HG02943 (cell line): ENCODE data around the gene MED31.
"Not testable (repeated sequence)": the region's sequence is repeated elsewhere in the genome, so short reads cannot be mapped to it uniquely, and the experiment has no call there.

Experiments used
- ATAC-seq: cut with Tn5 transposase; IDR thresholded peaks from one replicate; pipeline ENCODE4 v1.9.1; 2021; ENCODE audit warnings: mild to moderate bottlenecking, low read depth, moderate library complexity; ENCODE audit not compliant: unreplicated experiment

The MED31 gene

GRCh38 chr17:6656797-6657632 lies 5.6 kb upstream of the MED31 start:
- ATAC-seq: not testable (repeated sequence)

- not testable (repeated sequence) for ATAC-seq
Measured at GRCh38 chr17:6655732-6656361, 4.4 kb upstream of the MED31 start.

DNA sequence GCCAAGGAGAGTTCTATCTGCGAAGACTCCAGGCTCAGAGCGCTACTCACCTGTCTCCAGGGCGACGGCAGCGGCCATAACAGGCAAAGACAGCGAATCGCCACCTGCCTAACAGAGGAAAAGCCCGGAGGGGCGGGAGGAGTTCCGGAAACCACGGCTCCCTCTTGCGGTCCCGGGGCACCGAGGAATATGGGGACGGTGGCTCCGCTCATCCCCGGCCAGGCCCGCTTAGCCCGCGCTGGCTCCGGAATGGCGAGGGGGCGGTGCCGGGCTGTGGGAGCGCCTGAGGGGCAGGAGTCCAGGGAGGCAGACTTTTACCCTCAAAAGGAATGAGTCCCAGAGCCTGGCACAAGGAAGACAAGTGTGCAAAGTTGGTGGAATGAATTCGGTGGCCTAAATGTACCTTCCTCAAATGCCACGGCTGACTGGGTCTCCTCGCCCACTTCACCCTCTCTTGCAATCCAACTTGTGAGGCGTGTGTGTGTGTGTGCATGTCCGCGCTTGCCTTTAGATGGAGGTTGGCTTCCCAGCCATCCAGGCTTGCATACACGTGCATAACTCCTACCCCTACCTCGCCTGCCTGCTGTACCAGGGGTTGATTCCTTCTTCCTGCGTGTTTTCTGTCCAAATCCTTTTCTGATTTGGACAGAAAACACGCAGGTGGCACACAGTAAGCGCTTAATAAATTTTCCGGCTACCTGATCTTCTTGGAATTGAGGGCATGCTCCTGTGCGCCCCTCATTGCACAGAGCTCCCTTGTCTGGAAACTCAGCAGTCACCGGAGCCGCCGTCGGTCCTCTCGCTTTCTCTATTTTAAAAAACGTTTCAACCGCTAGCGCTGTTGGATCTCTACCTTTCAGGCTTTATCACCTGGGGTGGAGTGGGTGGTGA lies 3.7 kb upstream of the MED31 start:
- ATAC-seq: no peak

- ATAC-seq: peak; percentile 19
Measured at GRCh38 chr17:6651919-6652452, 581 bp upstream of the MED31 start.

- no peak for ATAC-seq
Measured at GRCh38 chr17:6648181-6648580, 3.2 kb downstream of the MED31 start.

GRCh38 chr17:6643451-6644125 lies 7.8 kb downstream of the MED31 start:
- no peak for ATAC-seq

- no peak for ATAC-seq
Measured at GRCh38 chr17:6642592-6642991, 8.8 kb downstream of the MED31 start.

GRCh38 chr17:6641247-6641863 lies 10.1 kb downstream of the MED31 start:
- ATAC-seq: peak; percentile 17

- ATAC-seq: peak; percentile 86
Measured at GRCh38 chr17:6640536-6641246, 10.7 kb downstream of the MED31 start, which contains the start of the genes KIAA0753 and TXNDC17. Gene KIAA0753 (minus strand): TSS chr17:6640711. CDS start chr17:6635103, 5,608 bp downstream. Gene TXNDC17 (plus strand): TSS chr17:6641060. CDS start chr17:6641083, 23 bp downstream.

DNA sequence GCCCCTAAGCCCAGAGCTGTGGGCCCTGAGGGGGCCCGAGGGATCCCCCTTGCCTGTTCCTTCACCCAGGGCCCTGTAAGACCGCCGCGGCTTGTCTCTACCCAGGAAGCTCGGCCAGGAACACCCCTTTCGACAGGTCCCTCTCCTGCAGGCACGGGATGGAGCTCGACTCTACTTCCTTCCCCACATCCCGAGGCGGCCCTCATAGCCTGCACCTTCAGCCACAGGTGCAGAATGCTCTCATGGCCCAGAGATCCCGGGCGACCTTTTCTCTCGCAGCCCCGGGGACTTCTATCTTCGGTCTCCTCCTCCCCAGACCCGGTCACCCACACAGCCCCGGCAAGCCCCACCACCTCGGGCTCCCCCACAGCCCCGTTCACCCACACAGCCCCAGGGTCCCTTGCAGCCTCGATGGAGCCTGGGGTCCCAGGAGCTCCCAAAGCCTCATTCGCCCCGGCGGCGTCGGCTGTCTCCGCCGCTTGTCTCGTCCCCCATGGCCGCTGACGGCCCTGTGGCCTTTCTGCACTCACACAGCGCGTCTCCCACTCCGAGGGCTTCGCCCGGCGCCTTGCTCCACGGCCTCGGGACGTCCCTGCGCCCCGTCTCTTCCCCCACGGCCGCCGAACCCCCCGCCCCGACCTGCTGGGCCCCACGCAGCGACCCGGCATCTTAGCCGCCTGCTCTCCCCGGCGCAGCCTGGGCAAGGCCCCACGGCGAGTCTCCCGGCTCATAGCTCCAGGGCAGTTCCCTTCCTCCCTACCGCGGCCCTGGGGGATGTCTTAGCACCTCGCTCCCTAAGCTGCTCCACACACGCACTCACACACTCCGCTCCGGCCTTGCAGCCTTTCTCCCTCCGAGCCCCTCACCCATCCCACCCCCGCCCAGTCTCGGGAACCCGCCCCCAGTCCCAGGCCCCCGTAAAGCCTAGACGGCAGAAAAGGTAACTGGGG lies 11.5 kb downstream of the MED31 start:
- ATAC-seq: peak; percentile 9

GRCh38 chr17:6639014-6639585 lies 12.3 kb downstream of the MED31 start:
- no peak for ATAC-seq

DNA sequence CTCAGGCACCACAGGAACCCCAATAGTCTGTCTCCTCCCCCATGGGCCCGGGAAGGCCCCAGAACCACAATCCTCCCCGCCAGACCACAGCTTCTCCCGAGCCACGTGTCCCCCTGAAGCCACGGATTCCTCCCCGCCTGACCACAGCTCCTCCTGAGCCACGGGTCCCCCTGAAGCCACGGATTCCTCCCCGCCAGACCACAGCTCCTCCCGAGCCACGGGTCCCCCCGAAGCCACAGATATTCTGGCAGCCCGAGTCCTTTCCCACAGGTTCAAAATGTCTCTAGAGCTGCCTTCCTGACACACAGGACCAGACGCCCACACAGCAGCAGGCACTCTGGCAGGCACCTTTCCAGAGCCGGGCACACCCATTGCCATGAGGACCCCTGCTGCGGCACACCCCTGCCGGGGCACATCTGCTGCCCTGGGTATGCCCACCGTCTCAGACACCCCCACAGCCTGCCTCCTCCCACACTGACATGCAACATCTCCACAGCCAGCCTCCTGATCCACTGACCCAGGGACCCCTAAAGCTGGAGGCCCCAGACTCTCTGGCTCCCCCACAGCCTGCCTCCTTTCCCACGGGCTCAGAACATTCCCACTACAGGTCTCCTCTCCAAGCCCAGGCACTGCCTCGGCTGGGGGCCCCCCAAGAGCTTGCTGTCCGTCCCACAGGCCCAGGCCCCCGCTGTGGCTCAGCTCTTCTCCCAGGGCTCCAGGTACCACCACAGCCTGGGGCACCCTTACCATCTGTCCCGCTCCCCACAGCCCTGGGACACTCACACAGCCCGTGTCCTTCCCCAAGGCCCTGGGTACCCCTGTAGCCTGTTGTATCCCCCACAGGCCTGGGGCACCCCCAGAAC lies 13.1 kb downstream of the MED31 start:
- ATAC-seq: no peak

DNA sequence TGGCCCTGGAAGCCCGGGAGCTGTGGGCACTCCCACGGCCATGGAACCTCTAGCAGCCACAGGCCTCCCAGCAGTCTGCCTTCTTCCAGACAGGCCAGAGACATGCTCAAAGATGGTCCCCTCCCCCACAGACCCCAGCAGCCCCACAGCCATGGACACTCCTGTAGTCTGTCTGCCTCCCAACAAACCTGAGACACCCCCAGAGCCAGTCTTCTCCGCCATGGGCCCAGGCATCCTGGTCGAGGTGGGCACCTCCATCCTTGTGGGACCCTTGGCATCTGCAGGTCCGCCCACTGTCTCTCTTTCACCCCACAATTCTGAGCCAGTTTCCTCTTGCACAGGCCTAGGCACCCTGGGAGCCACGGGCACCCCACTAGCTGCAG lies 14.0 kb downstream of the MED31 start:
- ATAC-seq: no peak

DNA sequence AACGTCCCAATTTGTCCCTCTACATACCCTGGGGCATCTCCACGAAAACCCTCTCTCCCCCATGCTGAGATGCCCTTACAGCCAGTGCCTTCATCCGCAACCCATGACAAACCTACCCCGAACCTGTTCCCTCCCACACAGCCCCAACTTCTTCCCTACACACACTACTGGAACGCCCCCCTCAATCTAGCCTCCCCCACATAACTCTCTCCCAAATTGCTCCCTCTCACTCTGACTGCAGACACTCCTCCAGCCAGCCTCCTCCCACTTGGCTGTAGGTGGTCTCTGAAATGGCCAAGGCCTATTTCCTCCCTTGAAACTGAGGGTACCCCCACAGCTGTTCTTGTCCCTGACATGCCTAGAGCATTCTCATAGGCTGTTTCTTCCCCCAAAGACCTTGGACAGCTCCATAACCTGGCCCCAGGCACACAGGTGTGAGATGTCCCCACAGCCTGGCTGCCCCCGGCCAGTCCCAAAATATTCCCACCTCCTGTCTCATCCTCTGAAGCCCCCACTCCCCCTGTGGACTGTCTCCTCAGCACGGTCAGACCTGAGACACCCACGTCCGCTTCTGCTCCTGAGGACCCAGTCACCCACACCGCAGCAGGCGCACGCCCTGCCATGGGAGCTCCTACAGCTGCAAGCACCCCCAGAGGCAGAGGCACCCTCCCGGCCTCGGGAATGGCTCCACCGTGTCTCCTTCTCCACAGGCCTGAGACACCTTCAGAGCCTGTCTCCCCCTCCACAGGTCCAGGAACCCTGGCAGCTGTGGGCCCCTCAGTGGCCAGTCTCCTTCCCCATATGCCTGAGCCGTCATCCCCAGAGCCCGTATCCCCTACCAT lies 14.6 kb downstream of the MED31 start:
- ATAC-seq: no peak

DNA sequence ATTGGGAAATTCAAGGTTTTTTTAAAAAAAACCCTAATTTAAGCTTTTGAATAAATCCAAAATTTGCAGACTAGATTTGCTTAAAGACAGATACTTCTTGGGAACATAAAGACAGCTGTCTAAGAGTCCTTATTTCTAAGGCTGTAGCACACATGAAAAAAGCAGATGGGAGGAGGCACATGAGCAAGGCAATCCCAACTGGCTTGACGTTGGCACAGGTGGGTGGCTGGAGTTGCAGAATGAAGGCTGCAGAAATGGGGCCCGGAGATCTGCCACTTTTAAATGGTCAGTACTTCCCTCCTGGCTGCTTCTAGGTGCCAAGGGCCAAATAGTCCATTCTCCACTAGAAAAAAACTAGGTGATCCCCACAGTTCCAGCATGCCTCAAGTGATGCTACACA lies 15.3 kb downstream of the MED31 start:
- no peak for ATAC-seq

- ATAC-seq: no peak
Measured at GRCh38 chr17:6633263-6633662, 18.1 kb downstream of the MED31 start.
